Nephron (organoid): ENCODE data around the gene COG5.

Source experiments
- H3K27ac Mint-ChIP-seq, 3 experiments: 2 replicates each; pipeline ENCODE4 v1.8.0; 2020; ENCODE audit warnings: mixed read lengths in 3 of 3, mild to moderate bottlenecking in 2 of 3, moderate library complexity in 1 of 3
- H3K27me3 Mint-ChIP-seq: 2 replicates; pipeline ENCODE4 v1.8.0; 2021; ENCODE audit warnings: low read depth, mild to moderate bottlenecking, moderate library complexity, mixed read lengths
- H3K36me3 Mint-ChIP-seq: 2 replicates; pipeline ENCODE4 v1.8.0; 2020; ENCODE audit warnings: low read depth, mixed read lengths
- H3K4me1 Mint-ChIP-seq: 2 replicates; pipeline ENCODE4 v1.8.0; 2020; ENCODE audit warnings: mixed read lengths
- H3K4me3 Mint-ChIP-seq, 3 experiments: 2 replicates each; pipeline ENCODE4 v1.8.0; 2020; ENCODE audit warnings: mild to moderate bottlenecking in 3 of 3, mixed read lengths in 3 of 3, moderate library complexity in 2 of 3
- H3K9me3 Mint-ChIP-seq: 2 replicates; pipeline ENCODE4 v1.8.0; 2020; ENCODE audit warnings: mixed read lengths
- CTCF ChIP-seq, 3 experiments: fragments of 200-600 bp; sonication (generic); IDR thresholded peaks; one replicate each; pipeline ENCODE4 v1.5.0; 2021; ENCODE audit warnings: antibody characterized with exemption in 3 of 3; ENCODE audit not compliant: unreplicated experiment in 3 of 3

The COG5 gene

GRCh38 chr7:107181172-107181571, 382.5 kb downstream of the COG5 start:
- H3K27me3 Mint-ChIP-seq = no peaks in the 10 kb centered on the region
- no peak for TF ChIP-seq CTCF (IDR thresholded peaks at IDR 0.05; ENCODE audit: unreplicated experiment in 3 of 3)
- peaks cover 30% of the 10 kb centered on the region for H3K4me1 Mint-ChIP-seq
- H3K27ac Mint-ChIP-seq = peak overlapping the region; percentile 31 to 93 (median 62)
- H3K9me3 Mint-ChIP-seq = no peaks in the 10 kb centered on the region
- H3K36me3 Mint-ChIP-seq = peaks cover 44% of the 10 kb centered on the region
- no peak overlapping the region for H3K4me3 Mint-ChIP-seq

- H3K36me3 Mint-ChIP-seq = peaks cover 36% of the 10 kb centered on the region
Observed at GRCh38 chr7:107180378-107180777, 383.3 kb downstream of the COG5 start.

GRCh38 chr7:107179326-107180164, 384.2 kb downstream of the COG5 start:
- Mint-ChIP-seq H3K9me3 (no peaks in the 10 kb centered on the region), H3K36me3 (peaks cover 28% of the 10 kb centered on the region), H3K27ac (peak overlapping the region in 2 of 3 experiments; percentile 20 to 31), H3K4me1 (peaks cover 30% of the 10 kb centered on the region), H3K27me3 (no peaks in the 10 kb centered on the region), H3K4me3 (no peak overlapping the region)
- TF ChIP-seq CTCF (IDR thresholded peaks at IDR 0.05; ENCODE audit: unreplicated experiment in 3 of 3) = no peak

More at GRCh38 chr7:107180378-107180777, 383.3 kb downstream of the COG5 start:
- no peaks in the 10 kb centered on the region for H3K27me3 Mint-ChIP-seq
- peaks cover 29% of the 10 kb centered on the region for H3K4me1 Mint-ChIP-seq
- TF ChIP-seq CTCF (IDR thresholded peaks at IDR 0.05; ENCODE audit: unreplicated experiment in 3 of 3) = no peak
- H3K4me3 Mint-ChIP-seq = no peak overlapping the region
- H3K9me3 Mint-ChIP-seq = no peaks in the 10 kb centered on the region
- peak overlapping the region; percentile 31 to 93 (median 62) for H3K27ac Mint-ChIP-seq

GRCh38 chr7:107173691-107174406, 389.9 kb downstream of the COG5 start:
- Mint-ChIP-seq H3K4me3 (peak overlapping the region in 1 of 3 experiments; percentile 39), H3K4me1 (peaks cover 45% of the 10 kb centered on the region), H3K9me3 (no peaks in the 10 kb centered on the region), H3K27me3 (no peaks in the 10 kb centered on the region), H3K36me3 (no peaks in the 10 kb centered on the region), H3K27ac (peak overlapping the region; percentile 13 to 47 (median 36))
- TF ChIP-seq CTCF (IDR thresholded peaks at IDR 0.05; ENCODE audit: unreplicated experiment in 3 of 3) = no peak

GRCh38 chr7:107173191-107173590, 390.5 kb downstream of the COG5 start:
- no peak for TF ChIP-seq CTCF (IDR thresholded peaks at IDR 0.05; ENCODE audit: unreplicated experiment in 3 of 3)
- Mint-ChIP-seq H3K4me3 (no peak overlapping the region), H3K27ac (peak overlapping the region in 1 of 3 experiments; percentile 34), H3K36me3 (no peaks in the 10 kb centered on the region), H3K27me3 (no peaks in the 10 kb centered on the region), H3K9me3 (no peaks in the 10 kb centered on the region), H3K4me1 (peaks cover 45% of the 10 kb centered on the region)
